Spleen (tissue), 7 donors: ENCODE measurements around the gene IL1B.

Experiments used
- CTCF ChIP-seq, 11 experiments: fragments of 200-600 bp in 7 of 11; fragments of 450-650 bp in 4 of 11; sonication (generic) in 4 of 11; IDR thresholded peaks in 8 of 11; conservative IDR thresholded peaks in 3 of 11; 1 replicate in 7 of 11; 2 replicates in 4 of 11; pipeline versions ENCODE4 v1.4.0 to v1.8.0; 2016 to 2021; ENCODE audit warnings: antibody characterized with exemption in 11 of 11, inconsistent platforms in 4 of 11, mild to moderate bottlenecking in 1 of 11
- POLR2A ChIP-seq, 3 donors: fragments of 450-650 bp; IDR thresholded peaks; one replicate each; pipeline ENCODE4 v1.5.1; 2017; ENCODE audit warnings: antibody characterized with exemption in 3 of 3, mild to moderate bottlenecking in 1 of 3
- POLR2AphosphoS5 ChIP-seq, 3 donors: sonication (generic); formaldehyde crosslinking; IDR thresholded peaks; one replicate each; pipeline ENCODE4 v1.5.1; 2017; ENCODE audit warnings: antibody characterized with exemption in 3 of 3
- donor health status: DM: no; HTN: no; CAD: no; lungs with moderate emphysema.
- donor health status: DM: no; HTN: no; CAD: no.
- donor health status: DM: no; HTN: no; CAD: no.

GRCh38 chr2:112791019-112791418, 45.6 kb downstream of the IL1B start:
- no peak for TF ChIP-seq POLR2AphosphoS5 (IDR thresholded peaks at IDR 0.05)
- TF ChIP-seq CTCF (IDR thresholded peaks at IDR 0.05 in 8 of 11, conservative IDR thresholded peaks at IDR 0.05 in 3 of 11): no peak
- no peak for TF ChIP-seq POLR2A (IDR thresholded peaks at IDR 0.05)
